ENCODE data around the gene SMIM32. TPM values are rescaled to one million over a fixed set of nuclear protein-coding genes. Genes with fewer than 3 reads are reported as not detected.

Gene SMIM32
- total RNA-seq, 1 experiment from 2014 or later, result not detected

DNA sequence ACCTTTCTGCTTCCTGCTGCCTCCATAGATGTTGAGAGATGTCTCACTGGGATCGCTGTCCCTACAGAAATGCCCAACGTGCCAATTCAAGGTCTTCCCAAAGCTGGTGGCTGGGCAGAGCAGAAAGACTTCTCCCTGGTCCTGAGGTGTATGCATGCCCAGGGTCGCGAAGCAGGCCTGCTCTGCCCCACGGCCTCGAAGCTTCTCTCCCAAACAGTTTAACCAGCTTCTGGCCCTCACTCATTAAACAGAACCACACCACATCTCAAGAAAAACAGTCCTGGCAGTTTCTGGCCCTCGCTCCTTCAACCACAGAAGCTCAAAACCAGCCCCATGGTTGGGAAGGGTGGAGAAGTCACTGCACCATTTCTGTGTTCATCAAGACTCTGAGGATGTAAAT, 14.7 kb upstream of the SMIM32 start:
- no peak for DNase-seq (ENCODE audit: low spot score)

DNA sequence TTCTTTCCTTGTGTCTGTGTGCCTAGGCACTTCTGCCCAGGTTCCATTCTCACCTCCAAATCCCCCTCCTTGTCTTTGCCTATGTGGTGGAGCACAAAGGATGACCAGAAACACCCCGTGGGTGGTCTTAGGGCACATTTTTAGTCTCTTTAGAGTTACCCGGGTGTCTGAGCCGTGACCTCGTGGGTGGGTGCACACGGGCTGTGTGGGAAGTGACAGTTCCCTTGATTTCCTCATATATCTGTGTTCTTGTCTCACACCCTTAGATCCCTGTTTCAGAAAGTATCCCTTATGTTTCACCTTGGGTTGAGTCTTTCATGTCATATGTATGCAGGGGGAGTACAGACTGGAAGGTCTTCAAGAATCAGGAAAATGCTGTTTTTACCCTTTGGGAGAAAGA, 13.4 kb upstream of the SMIM32 start:
- no peak for DNase-seq (ENCODE audit: low spot score)

DNA sequence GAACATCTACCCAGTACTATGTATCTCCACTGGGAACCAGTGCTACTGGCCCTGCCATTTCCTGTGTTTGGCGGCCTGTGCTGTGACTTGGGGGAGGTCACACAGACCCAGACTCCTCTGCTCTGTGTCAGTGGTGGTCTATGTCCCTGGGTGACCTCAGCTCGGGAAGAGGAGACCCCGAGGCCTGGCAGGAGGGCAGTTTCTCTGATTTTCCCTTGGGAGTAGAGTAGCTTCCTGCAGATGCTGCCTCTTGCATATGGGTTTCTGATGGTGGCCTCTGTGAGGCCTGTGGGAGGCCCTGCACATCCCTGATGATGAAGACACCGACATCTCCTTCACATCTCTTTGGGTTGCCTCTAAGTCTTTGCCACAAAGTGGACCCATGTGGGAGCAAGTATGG, 13.0 kb upstream of the SMIM32 start:
- DNase-seq (ENCODE audit: low spot score), result no peak

DNA sequence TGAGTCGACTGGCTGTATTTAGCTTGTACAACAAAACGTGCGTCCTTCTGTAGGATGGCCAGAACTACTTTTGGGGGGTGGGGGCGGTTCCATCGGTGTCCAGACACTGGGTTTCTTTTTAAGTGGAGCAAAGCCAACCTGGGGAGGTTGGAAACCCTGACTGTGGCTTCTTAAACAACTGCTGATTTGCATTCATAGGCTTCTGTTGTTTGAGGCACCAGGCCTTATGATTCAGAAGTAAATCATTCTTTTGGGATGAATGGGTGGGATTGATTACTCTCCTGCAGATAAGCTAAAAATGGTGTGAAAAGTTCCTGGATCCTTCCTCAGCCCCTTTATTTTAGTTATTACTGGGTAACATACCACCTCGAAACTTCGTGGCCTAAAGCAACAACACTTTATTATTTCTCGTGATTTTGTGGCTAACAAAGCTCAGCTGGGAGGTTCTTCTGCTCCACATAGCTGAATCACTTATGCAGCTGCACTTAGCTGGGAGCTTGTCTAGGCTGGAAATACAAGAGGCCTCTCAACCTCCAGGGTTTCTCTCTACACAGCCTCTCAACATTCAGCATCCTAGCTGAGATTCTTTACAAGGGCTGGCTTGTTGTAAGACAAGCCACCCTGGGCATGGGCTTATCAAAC, 12.2 kb upstream of the SMIM32 start:
- no peak for DNase-seq (ENCODE audit: low spot score)

DNA sequence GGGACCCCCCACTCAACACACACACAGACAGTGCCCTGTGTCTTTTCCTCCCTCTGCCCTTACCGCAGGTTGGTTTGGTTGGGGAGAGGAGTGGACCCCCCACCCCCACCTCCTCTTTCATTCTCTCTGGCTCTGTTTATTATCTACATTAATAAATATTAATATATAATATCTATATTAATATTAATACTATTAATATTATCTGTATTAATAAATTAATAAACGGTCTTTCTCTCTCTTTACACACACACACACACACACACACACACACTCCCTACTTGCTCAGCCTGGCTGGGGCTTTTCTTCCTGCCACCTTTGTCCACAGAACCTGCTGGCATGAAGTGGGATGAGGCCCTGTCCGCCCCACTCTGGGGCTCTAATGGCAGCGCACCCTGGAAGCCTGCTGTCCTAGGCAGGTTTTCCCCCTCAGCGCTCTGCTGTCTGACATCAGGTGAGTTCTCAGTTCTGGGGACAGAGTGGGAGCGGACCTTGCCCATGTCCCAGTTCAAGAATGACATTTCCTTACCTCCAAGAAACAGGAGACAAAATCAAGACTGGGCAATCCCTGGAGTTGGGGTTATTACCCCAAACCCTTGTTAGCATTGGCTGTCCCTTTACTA, 10.5 kb upstream of the SMIM32 start:
- no peak for DNase-seq (ENCODE audit: low spot score)

DNA sequence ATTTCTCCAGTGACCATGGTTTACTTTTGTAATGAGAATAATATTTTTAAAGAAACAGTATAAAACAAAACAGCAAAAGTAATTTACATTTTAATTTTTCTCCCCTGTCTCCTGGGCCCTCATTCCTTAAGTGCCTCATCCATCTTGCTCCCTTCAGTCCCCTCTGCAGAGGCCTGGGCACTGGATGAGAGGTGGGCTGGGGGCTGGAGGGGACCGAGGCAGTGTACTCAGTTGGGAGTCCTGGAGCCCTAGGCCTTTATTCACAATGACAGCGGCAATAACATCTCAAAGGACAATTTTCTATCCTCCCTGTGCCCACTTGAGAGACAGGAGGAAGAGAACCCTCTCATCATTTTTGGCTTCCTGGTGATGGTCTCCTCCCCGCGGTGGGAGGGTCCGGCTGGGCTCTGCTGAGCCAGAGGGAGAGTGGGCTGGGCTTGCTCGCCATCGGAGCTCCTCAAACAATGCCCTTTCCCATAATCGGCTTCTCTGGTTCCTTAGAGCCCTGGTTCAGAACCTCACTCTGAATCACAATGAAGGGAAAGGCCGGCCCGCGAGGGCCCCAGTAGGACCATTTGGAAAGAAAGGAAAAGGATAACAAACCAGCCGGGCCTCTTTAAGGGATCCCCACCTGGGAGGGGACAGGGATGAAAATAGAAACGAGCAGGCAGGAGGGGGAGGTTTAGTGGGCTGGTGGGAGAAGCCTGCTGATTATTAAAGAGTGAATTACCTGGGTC, 9.7 kb upstream of the SMIM32 start:
- DNase-seq (ENCODE audit: low spot score), result no peak

DNA sequence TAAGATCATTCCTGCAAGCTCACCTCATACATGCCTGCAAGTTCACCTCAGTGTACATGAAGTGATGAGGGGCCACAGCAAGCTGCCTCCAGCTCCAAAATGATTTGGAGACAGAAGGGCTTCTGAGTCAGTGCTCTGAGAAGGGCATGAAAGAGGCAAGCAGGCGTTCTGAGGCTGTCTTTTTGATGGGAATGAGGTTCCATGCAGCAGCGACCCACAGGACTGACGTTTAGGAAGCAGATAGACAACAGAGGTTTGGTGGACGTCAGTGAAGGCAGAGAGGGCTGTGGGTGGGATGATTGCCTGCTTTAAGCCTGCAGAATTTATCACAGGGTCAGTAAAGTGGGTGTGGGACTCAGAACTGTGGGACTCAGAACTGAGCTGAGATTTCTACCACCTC, 8.9 kb upstream of the SMIM32 start:
- DNase-seq (ENCODE audit: low spot score), result no peak

DNA sequence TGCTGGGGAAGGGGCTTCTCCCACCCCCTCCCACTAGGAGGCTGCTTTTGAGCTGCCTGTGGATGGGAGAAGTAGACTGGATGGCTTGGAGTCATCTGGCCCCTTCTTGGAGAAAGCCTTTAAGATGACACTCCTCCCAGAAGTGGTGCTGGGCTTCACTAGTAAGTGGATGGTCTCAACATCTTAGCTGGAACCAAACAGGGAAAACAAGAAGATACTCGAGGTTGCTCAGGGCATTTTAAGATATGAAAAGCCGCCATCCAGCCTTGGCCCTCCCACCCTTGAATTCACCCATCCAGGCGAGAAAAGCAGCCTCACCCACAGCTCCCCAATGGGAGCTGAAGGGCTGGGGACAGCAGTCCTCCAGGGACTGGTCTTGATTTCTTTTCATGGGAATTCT, 7.8 kb upstream of the SMIM32 start:
- no peak for DNase-seq (ENCODE audit: low spot score)

DNA sequence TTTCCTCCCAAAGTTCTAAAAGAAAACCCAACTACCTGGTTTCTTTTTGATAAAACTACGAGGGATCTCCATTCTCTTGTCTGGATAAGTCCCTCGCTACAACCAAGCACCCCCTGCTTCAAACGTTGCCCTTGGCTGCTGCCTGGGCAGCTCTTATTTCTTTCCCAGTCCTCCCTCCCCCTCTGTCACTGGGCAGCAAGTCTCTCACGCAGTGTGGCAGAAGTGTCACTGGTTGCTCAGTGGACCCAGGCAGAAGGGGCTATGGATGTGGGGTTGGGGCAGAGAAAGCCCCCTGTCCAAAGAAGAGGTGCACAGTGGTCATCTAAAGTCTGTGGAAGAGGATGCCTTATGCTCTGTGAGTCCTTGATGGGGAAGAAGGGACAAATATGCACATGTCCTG, 7.2 kb upstream of the SMIM32 start:
- no peak for DNase-seq (ENCODE audit: low spot score)

DNA sequence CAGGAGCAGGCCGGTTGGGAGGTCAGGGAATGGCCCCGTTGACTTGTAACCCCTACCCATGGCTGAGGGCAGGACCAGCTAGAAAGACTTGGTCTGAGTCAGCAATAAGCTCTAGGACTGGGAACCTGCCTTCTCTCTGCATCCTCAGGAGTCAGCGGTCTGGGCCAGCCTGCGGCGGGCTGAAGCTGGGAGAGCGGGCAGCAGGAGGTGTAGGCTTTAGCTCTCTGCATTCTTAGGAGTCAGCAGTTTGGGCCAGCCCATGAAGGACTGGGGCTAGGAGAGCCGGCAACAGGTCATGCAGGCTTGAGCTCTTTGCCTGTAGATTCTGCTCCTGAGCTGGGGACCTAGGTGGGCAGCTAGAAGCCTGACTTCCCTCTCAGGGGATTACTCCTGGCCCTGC, 6.4 kb upstream of the SMIM32 start:
- DNase-seq (ENCODE audit: low spot score), result no peak

DNA sequence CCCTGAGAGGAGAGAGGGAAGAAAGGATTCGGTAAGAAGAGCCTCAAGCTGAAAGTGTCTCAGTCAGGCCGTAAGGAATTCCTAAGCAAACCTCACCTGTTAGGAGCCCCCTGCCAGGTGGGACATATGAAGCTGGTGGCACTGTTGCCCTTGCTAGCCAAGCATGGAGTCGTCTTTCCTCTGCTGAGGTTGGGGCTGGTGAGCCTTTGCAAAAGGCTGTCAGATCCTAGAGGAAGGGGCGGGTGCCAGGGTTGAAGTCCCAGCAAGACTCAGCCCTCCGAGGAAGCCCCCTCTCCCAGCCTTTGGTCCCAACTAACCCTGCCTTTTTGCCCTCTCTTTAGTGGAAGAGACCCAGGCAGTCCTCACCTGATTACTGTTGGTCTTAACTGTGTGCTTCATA, 5.5 kb upstream of the SMIM32 start:
- DNase-seq (ENCODE audit: low spot score), result no peak

DNA sequence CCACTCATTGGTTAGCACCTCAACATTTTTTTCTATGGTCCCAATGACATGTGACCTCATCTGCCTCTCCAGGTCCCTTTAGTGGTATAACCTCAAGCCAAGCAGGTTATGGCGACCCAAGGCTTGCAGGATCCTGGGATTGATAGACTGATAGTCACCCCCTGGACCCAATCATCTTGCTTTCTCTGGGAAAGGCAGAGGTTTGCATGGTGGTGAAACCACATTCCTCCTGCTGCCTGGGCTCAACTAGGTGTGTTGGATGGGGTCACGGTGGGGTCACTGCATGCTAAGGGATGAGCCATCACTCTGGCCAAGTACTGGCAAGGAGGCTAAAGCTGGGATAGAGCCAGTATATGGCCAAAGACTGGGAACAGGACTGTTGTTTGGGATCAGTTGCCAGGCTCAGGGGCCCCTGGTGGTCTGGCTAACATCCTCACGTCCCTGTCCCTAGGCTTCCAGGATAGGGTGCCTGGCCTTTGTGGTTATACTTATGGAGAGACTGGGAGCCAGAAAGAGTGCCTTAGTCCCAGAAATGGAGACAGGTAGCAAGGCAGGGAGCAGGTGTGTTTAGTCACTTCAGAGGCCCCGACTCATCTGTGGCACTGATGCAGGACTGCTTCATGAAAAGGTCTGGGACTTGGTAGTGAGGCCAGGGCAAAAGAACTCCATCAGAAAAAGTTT, 4.6 kb upstream of the SMIM32 start:
- no peak for DNase-seq (ENCODE audit: low spot score)

DNA sequence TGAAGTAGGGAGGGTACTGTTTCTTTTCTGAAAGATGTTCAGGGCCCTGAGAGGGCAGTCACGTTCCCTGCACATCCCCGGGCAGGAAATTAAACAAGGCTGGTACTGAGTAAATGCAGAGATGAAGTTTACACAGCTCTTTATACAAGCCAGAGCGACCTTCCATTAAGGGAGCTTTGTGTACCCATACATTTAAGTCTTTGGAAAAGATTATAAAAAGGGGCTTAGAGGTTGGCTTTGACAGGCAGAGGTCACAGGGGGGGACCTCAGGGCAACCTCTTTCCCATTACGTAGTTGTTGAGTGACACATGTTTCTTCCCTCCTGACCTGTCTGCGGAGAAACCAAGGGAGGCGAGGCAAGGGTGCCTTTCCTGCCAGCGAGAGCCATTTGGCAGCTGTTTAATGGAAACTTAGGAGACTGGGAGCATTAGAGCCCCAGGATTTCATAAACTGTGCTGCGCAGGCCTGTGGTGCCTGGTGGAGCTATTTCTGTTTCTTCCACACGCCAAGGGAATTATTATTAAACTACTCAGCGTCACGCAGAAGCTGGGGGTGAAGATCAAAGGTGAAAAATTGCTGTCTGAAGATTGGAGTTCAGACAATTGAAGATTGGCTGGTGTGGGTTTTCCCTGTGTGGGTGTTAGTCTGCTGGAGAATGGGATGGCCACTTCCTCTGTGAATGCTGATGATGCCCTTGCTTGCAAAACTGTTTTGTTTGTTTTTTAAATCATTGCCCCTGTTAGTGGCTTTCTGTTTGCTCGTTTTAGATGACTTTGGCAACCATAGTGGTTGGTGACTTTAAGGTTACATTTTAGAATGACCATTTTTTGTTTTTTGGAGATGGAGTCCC, 3.2 kb upstream of the SMIM32 start:
- no peak for DNase-seq (ENCODE audit: low spot score)

DNA sequence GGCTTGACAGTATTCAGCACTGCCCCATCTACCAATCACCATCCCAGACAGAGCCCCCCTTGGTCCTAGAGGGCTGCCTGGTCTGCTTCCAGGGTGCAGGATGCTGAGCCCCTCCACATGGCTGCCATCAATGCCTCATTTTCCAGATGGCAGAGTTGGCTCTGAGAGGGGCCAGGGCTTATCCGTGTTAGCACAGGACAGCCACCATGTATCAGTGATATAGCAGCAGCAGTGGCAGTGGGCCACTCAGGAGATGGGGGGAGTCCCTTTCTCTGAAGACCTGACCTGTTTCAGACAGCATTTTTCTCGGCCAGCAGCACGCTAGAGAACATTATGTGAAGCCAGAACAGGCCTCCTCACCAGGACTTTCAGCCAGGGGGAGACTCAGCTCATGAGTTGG, 1.6 kb upstream of the SMIM32 start:
- DNase-seq (ENCODE audit: low spot score), result no peak

DNA sequence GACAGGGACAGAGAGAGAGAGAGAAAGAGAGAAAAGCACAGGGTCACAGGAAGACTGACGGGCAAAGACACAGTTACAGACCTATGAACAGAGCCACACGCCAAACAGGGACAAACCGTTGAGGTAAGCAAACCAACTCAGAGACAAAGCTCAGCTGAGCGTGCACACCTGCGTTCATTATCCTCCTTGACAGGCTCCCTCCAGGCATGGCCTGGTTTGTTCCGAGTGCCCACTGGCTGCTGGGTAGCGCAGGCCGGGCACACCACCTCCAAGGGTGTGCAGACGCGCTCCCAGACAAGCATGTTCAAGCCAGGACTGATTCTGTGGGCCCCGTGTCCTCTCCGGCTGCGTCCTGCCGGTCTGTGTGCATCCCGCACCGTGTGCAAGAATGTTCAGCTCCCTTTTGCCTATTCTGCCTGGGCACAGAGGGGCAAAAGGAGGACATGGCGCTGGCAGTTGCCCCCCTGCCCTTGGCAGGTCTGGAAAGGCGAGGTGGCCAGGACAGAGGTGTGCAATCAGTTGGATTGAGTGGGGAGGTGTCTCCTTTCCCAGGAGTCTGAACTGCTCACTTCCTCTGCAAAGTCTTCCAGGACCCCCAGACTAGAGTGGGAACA, 467 bp upstream of the SMIM32 start:
- no peak for DNase-seq (ENCODE audit: low spot score)

DNA sequence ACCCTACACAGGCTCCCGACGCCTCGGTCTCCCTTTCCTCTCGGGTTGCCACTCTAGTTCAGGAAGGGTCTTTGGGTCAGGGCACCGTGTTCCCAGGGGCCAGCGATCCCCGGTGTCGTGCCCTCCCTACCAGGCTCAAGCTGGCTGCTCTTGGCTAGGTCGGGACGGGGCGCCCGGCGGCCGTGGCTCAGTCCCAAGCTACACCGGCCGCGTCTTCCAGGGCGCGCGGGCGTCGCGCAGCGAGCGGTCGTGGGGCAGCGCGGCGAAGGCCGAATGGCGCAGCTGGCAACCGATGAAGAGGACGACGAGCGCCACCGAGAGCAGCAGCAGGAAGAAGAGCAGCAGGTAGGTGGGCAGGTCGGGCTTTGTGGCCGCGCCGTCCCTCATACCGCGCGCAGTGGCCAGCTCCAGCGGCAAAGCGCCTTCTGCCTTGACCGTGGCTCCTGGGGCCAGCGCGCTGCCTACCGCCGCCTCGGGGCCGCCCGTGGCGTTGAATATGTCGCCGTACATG, 892 bp downstream of the SMIM32 start:
- no peak for DNase-seq (ENCODE audit: low spot score)

DNA sequence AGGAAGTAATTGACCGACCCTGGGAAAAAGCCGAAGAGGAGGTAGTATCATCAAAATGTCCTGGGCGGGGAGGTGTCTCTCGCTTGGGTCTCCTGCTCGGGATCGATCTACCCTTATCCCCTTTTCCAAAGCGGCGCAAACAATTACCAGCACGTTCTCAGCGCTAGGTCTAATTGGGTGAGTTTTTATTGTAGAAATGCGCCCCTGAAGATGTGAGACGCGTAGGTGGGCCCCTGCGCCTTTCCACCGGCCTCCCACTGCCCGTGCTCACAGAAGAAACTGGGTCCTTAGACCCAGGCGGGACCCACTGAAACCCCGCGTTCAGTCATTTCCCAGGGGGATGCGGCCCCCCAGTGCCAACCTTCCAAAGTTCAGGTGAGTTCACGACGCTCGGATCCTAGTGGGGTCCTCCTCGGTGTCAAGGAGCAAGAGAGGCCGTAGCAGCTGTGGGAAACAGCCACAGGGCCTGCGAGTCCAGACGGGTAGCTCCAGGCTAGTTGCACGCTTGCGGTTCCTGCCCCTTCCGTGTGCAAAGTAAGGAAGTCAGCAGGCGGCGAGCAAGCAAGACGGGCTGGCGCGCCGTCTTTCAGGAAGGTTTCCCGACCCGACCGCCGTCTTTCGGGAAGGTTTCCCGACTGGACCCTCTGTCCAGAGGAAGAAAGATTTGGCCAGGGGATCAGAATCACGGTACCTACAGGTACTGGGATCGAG, 1.5 kb downstream of the SMIM32 start:
- DNase-seq (ENCODE audit: low spot score), result no peak

DNA sequence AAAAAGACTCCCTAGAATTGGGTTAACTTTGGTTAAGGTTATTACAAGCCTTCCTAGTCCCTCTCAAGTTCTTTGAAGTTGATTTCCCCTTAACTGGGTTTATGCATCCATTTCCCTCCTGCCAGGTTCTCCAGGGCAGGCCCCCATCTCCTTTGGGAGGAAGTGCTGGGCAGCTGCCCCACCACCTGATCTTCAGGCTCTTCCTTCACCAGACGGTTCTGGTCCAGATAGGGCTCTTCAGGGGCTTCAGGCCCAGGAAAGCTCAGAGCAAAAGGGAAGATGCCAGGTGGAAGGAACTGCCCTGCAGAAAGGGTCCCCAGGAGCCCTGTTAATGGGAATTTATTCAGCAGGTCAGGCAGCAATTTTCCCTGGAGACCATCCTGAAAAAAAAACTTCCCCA, 2.1 kb downstream of the SMIM32 start:
- DNase-seq (ENCODE audit: low spot score), result no peak

DNA sequence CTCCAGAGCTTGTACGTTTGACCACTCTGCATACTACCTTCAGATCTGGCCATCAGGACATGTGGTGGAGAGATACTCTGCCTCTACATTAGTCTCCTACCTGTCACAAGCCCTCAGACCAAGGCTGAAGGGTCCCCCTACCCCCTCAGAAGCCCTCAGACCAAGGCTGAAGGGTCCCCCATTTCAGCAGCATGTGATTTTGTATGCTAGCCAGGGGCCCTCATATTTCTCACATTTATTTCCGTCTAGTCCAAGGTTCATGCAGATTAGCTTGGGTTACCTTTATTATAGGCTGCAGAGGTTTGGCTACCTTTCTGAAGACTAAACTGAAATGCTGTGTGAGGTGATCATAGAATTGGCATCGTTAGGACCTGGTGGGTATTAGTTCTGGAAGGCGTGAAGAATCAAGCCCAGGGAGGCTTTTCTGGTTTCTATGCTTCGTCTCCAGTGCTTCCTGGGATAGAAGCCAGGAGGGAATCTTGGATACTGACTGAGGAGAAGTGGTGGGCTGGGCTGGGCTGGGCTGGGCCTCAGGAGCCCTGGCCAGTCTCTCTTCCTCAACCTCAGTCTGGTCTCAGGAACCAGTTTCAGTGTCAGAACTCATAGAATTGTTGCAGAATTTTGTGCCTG, 2.8 kb downstream of the SMIM32 start:
- DNase-seq (ENCODE audit: low spot score), result no peak

DNA sequence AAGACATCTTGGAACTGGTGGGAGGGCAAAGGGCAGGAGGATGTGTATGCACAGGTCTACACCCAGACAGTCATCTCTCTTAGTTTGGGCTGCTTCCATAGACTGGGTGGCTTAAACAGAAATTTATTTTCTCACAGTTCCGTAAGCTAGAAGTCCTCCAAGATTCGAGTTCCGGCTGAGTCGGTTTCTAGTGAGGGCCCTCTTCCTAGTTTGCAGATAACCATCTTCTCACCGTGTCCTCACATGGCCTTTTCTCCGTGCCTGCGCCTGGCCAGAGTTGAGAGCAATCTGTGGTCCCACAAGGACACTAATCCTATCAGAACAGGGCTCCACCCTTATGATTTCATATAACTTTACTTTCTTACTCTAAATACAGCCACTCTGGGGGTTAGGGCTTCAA, 4.1 kb downstream of the SMIM32 start:
- no peak for DNase-seq (ENCODE audit: low spot score)
